Stimulated activated CD4-positive, alpha-beta T cell treated with anti-CD3 and anti-CD28 coated beads, TNF-alpha, amount 100 ng/mL, for 48 hours (primary cell): ENCODE measurements around the gene RLN2.
"Not testable (repeated sequence)": the region's sequence is repeated elsewhere in the genome, so short reads cannot be mapped to it uniquely, and the experiment has no call there.

Experiments used
- DNase-seq, 3 donors: peaks; one replicate each; pipeline ENCODE4 v3.0.0-alpha.2; 2020; ENCODE audit warnings: low read depth in 3 of 3

RLN2 gene

GRCh38 chr9:5303840-5304795 lies at the start of gene RLN2:
TSS of gene RLN2 (minus strand) at chr9:5304716. CDS start at chr9:5304580, 136 bp downstream.
- not testable (repeated sequence) for DNase-seq

- DNase-seq = no peak
These were observed 49.7 kb upstream of the RLN2 start for GRCh38 chr9:5354184-5354583.

- no peak for DNase-seq
These were observed 48.2 kb upstream of the RLN2 start for GRCh38 chr9:5352637-5353248.

GRCh38 chr9:5338992-5339981 lies 34.8 kb upstream of the RLN2 start, which contains the start of gene RLN1:
TSS of gene RLN1 (minus strand) at chr9:5339876. CDS start at chr9:5339746, 130 bp downstream.
- peak in 1 of 3 donors; percentile 15 for DNase-seq

GRCh38 chr9:5336688-5337087 lies 32.2 kb upstream of the RLN2 start:
- DNase-seq = no peak

- DNase-seq = not testable (repeated sequence)
These were observed 26.8 kb upstream of the RLN2 start for GRCh38 chr9:5331276-5331675.

GRCh38 chr9:5326893-5327548 lies 22.5 kb upstream of the RLN2 start:
- DNase-seq = no peak

GRCh38 chr9:5326187-5326586 lies 21.7 kb upstream of the RLN2 start:
- DNase-seq = no peak

- not testable (repeated sequence) for DNase-seq
These were observed 17.1 kb upstream of the RLN2 start for GRCh38 chr9:5321601-5322000.

- DNase-seq = no peak
These were observed 16.5 kb upstream of the RLN2 start for GRCh38 chr9:5321058-5321457.

- DNase-seq = not testable (repeated sequence)
These were observed 11.9 kb upstream of the RLN2 start for GRCh38 chr9:5316406-5316805.

- no peak for DNase-seq
These were observed 10.8 kb upstream of the RLN2 start for GRCh38 chr9:5315187-5315923.

- DNase-seq = no peak
These were observed 6.3 kb upstream of the RLN2 start for GRCh38 chr9:5310851-5311250.

GRCh38 chr9:5305741-5306140 lies 1.2 kb upstream of the RLN2 start:
- no peak for DNase-seq

GRCh38 chr9:5301544-5301943 lies 3.0 kb downstream of the RLN2 start:
- DNase-seq = no peak

- DNase-seq = no peak
These were observed 12.4 kb downstream of the RLN2 start for GRCh38 chr9:5292141-5292540.

GRCh38 chr9:5288591-5288990 lies 15.9 kb downstream of the RLN2 start:
- DNase-seq = no peak

GRCh38 chr9:5286262-5286661 lies 18.3 kb downstream of the RLN2 start:
- DNase-seq = no peak

GRCh38 chr9:5278486-5278885 lies 26.0 kb downstream of the RLN2 start:
- DNase-seq = no peak

- no peak for DNase-seq
These were observed 29.7 kb downstream of the RLN2 start for GRCh38 chr9:5274770-5275169.
